ENCODE measurements around the gene PROX2.
A peak's percentile ranks its signal among the peaks of the same experiment; 100 is the strongest.

Gene PROX2

DNA sequence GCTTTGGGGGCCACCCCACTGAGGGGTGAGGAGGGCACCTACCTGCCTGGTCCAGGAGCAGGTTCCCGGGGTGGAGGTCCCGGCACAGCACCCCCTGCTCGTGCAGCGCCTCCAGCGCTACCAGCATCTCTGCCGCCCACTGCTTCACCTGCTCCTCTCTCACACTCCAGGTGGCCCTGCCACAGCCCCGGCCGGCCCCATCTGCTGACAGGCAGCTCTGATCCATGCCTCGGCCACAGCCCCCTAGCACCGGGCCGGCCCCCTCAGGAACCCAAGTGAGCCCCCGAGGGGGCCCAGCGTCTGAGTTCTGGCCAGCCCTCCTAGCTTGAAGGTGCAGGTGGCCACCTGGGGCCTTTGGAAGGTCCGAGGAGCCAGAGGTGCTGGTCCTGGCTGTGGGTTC, 33.6 kb upstream of the PROX2 start:
- DNase-seq: no peak

DNA sequence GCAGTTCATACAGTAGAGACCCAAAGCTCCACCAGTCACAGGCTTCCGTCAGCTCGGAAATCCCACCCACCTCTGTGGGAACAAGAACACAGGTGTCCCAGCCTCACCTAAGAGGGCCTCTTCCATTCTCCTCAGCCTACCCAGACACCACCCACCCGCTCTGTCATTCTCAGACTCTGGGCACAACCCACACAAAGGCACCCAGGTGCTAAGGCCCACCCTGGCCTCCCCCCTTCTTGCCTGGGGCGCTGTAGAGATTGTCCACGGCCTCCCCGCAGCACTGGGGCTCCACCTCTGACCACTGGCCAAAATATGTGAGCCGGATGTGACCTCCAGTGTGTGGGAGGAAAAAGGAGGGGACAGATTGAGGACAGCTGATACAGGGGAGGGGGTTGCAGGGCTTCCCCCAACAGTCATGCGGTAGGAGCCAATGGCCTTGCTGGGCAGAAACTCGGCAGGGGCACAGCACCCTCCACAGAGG, 33.0 kb upstream of the PROX2 start:
- no peak for DNase-seq

DNA sequence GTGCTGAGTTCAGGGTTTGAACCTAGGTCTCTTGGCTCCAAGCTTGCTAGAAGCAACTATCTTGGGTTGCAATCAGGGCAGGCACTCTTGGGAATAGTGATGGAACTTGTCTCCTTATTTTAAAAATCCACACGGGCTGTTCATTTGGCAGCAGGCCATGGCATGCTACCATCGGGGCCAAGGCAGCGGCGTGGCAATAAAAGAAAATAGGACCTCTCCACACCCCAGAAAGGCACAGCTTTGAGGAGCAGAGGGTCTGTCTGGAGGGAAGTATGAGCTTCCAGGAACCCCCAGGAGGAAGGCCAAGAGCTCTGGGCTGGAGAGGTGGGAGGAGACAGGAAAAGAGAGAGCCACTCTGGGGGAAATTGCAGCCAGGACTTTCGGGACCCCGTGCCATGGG, 31.8 kb upstream of the PROX2 start:
- no peak for DNase-seq

DNA sequence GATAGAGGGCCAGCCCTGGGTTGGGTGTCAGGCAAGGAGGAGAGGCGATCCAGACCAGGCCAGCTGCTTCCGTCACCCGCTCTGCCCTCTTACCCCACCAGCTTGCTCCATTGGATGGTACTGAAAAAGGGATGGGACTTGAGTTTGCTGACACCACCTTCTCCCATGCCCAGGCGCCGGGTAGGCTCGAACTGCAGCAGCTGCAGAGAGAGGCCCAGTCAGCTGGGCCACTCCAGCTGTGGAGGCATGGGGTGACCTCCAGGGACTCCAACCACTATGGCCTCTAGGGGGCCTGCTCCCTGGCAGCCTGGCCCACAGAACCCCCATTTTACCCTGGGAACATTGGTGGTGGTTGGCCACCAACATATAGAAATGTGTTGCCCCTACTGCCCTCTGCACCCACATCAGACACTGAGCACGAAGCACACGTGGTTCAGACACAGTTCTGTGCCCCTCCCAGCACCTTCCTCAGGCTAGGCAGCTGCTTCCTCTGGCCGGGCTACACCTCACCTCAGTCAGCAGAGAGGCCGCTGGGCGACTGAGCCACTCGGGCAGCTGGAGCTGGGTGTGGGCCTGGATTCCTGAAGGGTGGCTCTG, 31.1 kb upstream of the PROX2 start:
- no peak for DNase-seq

DNA sequence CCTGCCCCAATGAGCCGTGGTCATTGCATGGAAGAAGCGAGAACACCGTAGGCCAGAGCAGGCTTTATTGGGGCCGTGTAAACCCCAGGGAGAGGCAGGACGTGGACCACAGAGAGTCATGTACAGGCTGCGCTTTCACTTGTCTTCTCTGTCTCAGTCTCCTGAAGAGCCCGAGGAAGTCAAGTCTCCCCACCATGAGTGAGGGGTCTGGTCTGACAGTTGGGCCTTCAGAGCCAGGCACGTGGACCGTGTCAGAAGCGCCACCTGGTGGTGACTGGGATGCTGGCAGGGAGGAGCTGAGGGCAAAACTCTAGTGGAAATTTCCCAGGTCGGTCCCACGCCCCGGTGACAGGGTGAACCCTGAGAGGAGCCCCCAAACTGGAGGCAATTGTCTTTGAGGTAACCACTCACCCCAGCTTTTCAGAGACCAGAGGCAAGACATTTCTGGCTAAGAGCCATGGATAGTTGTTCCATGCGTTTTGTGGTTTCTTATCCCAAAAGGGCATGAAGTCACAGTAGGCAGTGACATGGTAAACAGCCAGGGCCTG, 29.7 kb upstream of the PROX2 start:
- peak; percentile 68 for DNase-seq

DNA sequence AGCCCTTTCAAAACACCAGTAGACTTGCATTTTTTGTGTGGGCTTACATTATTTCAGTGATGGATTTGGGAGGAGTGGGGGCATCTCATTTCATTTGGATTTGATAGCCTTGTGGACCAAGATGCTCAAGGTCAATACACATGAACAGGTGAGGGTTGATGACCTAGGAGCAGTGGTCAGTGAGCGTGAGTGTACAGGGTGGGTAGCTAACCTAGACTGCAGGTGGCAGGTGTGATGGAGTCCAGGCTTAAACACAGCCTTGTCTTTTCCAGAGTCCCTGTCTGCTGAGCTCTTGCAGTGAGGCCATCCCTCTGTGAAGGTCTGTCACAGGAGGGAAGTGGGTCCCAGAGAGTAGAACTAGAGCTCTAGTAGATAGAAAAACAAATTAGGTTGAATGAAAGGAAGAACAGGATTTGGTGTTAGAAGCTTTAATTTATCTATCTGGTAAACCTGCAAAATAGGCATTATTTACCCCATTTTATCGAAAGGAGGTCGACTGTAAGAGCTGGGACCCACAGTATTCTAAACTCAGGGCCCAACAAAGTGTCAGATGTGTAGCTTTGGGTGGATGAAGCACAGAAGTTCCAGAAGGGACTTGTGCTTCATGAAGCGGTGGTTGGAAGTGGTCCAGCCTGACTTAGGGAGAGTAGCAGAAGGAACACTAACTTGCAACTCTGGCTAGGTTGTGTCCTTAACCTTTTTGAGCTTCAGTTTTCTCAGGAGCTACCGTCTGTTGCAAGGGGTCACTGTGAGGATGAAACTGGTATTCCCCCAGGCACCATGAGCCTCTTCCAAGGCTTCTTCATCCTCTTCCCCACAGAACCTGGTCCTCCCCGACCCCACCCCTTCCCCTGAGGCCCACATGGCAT, 28.9 kb upstream of the PROX2 start:
- no peak for DNase-seq

DNA sequence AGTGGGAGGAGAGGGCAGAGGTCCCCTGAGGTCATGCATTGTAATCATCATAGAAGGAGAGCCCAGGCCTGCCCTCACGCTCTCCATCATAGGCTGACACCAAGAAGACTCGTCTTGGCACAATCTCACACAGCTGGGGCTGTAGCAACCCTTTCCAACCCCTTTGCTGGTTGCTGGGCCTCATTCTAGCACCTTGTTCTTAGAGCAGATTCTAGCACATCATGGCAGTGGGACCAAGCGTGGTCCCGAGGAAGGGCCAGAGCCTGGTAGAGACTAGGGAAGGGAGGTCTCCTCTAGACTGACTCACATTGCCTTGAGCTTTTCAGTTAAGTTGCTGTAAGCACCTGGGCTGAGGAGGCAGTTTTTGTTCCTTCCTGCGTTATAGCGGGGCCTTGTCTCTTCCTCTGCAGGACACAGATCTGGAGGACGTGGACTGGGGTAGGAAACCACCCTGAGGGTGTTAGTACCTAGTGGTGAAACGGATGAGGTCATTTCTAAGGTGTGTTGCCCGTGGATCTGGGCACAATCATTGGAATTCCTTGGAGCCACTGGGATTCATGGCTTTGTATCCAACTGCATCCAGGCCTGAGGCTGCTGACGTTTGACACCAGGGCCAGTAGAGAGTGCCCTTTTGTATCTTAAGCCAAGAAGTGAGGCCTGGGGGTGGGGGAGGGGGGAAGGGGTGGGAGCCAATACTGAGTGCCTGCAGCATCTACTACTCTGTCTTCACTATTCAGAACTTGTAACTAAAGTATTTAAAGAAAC, 27.2 kb upstream of the PROX2 start:
- no peak for DNase-seq

DNA sequence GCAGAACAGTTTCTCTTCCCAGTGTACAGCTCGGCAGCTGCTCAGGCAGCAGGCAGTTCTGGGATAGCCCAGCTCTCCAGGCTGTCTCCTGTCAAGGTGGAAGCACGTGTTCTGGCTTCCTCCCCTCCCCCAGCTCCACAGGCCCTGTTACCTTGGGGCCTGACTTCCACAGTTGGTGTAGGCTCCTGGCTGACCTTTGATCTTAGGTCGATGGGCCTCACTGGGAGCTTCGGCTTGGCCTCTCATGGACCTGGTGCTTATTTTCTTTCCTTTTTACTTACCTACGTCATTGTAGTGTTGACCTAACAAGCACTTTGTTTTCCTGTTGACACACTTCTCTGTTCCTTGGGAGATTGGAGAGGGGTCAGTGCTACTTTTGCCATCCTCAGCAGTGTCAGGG, 22.7 kb upstream of the PROX2 start:
- DNase-seq: no peak

DNA sequence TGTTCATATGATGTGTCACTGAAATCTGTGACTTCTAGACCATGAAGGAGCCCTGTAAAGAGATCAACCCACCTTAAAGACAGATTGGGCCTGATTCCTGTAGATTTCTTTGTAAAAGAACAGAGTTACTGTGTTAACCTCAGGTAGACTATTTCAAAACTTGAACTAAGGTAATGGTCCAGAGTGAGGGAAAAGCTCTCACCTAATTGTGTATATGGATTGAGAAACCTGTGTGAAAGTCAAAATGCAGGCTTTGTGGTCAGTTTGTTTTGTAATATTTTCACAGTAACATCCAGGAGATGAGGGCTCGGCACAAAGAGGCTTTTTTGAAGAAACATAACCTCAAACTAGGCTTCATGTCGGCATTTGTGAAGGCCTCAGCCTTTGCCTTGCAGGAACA, 22.1 kb upstream of the PROX2 start:
- no peak for DNase-seq

DNA sequence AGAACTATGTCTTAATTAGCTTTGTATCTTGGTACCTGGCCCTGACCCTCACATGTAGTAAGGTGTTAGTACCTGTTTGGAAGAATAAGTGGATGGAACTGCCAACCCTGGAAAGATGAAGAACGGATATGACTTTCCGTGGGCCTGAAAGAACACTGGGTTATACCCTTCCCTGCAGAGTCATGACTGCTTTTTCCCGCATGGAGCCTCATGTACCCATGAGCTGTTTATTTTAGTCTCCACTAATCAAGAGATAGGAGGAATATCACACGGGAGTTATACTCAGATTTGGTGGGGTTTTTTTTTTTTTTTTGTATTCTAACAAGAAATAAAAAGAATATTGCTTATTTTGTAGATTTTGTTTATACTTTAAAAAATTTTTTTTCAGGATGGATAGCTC, 21.7 kb upstream of the PROX2 start:
- no peak for DNase-seq

DNA sequence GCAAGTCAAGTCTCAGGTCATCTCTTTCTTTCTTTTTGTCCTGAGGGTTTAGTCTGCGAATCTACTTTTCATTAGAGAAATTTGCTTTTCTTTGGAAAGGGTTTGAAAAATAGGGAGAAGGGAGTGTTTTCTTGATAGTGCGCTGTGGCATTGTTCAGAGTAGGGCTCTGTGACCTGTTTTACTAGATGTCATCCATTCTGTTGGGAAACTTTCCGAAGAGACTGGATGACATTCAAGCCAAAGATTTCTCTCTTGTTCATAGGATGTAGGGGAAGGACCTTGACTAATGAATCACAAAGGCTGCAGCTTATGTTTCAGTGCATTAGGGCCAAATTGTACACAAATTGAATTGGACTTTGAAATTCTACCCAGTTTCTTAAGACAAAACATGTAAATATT, 20.5 kb upstream of the PROX2 start:
- DNase-seq: no peak

DNA sequence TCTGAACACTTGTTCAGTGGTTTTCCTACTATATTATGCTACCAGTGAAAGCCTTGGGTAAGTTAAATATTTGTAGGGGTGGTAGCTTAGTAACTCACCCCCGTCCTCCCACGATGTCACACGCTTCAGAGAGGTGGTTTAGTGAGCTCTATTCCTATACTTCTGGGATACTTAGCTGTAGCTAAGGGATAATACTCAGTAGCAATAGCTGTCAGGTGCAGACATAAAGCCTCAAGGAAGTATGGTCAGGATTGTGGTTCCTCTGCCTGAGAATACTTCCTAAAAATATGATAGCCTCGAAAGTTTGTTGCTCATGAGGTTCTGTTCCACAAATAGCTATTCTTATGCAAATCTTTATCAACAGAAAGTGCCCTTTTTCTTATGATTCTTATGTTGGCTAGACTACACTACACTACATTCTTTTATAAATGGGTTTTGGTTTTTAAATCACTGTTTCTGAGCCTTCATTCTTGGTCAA, 17.7 kb upstream of the PROX2 start:
- DNase-seq: no peak

DNA sequence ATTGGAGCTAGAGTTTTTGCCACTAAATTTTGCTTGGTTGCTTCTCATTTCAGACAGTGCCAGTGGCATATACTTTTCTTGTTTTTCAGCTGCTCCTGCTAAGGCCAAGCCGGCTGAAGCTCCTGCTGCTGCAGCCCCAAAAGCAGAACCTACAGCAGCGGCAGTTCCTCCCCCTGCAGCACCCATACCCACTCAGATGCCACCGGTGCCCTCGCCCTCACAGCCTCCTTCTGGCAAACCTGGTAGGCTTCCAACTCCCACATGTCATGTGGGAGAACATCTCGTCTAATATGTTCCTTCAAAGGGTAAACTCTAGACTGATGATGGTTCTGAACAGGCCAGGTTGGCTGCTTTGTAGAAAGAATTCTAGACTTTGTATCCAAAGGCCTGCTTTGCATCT, 16.8 kb upstream of the PROX2 start:
- no peak for DNase-seq

DNA sequence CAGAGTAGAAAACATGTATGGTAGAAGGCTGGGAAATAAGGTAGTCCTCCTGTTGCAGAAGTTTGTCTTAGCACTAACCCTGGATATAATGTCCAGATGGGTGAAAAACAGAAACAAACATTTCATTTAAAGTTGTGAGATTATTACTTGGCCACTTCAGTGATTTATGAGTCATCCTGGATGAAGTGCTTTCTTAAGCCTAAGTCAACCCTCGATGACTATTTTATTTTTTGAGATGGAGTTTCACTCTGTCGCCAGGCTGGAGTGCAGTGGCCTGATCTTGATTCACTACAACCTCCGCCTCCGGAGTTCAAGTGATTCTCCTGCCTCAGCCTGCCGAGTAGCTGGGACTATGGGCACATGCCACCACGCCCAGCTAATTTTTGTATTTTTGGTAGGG, 15.9 kb upstream of the PROX2 start:
- no peak for DNase-seq

DNA sequence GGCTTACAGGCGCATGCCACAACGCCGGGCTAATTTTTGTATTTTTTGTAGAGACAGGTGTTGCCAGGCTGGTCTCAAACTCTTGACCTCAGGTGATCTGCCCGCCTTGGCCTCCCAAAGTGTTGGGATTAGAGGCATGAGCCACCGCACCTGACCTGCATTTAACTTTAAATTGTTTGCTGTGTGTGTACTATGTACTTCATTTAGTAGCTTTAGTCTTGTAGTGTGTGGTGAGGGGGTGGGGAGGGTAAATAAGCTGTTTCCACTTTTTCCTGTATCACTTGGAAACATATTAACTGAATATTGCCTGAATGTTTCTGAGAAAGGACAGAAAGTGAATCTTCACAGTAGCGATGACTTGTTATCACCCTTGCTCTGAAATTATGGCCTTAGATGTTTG, 14.3 kb upstream of the PROX2 start:
- no peak for DNase-seq

DNA sequence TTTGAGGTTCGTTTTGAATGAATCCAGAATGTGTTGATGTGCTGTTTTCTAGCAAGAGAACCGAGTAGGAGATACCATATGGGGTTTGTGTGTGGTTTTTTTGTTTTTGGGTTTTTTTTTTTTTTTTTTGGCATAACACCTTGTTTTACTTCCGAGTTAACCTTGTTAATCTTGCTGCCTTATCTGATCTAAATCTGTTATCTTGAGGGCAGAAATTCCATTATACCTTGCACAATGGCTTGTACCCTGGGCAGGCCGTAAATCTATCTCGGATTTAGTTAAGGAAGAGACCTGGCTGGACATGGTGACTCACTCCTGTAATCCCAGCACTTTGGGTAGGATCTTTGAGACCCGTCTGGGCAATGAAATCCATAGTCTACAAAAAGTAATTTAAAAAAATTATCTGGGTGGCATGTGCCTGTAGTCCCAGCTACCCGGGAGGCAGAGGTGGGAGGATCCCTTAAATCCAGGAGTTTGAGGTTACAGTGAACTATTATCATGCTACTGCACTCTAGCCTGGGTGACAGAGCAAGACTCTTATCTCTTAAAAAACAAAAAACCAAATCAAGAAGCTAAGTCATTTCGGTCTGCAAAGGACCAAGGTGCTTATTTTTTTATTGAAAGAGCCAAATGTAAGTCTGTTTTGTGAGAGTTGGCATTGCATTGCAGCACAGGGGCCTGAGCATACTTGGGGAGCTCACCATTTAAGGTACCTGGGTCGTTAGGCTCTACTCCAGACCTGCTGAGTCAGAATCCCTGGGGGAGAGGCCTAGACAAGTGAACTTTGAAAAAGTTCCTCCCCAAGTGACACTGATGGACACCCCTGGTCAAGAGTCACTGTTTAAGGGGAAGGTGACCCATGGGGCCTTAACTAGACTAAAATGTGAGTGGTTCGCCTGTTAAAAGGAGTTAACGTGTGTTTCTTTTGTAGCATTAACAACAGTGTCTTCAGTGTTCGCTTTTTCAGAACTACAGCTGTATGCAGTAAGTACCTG, 12.5 kb upstream of the PROX2 start:
- DNase-seq: peak; percentile 90

DNA sequence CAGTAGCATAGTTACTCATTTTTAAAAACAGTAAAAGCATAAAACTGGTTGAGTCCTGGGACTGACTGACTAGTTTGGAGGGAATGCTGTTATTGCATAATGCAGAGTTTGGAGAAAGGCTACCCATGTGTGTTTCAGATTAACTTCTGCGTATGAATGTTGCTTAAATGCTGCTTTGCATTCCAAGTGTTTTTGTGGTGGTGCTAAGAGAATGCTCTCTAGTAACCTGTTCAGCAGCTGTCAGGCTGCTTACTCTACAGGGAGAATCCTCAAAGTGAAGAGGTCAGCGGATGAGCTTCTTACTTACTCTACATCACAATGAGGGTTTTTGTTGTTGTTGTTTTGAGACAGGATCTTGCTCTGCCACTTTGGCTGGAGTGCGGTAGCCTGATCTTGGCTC, 10.1 kb upstream of the PROX2 start:
- no peak for DNase-seq

DNA sequence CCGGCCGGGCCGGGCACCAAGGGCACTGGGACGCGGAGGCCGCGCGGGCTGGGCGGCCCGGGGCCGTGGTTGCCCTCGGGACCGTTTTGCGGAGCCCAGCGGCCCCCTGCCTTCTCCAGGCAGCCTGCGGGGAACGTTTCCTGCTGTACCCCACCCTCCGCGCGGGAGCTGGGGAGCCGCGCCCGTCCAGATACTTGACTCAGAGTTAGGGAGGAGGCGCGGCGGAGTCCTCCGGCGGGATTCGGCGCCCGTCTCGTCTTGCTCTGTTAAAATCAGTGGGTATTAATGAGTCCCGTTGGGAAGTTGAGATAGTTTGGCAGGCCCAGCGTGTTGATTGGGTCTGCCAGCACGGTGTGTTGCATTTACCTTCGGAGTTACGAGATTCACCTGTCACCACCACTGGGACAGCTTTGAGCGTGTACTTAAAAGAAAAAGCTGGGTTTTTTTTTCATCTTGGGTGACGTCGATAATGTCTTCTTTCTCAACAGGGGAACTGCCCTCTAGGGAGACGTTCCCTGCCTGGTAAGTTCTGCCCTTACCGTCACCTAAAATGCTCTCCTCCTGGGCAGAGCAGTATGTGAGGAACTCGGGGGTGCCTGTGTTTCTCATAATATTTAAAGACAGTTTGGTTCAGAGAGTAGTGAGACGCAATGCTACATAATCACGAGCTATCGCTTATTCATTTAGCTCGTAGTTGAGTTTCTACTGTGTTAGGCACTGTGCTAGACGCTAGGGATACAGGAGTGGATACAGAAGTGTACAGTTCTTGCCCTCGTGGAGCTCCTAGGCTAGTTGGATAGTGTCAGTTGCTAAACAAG, 6.4 kb upstream of the PROX2 start:
- peak; percentile 44 for DNase-seq

DNA sequence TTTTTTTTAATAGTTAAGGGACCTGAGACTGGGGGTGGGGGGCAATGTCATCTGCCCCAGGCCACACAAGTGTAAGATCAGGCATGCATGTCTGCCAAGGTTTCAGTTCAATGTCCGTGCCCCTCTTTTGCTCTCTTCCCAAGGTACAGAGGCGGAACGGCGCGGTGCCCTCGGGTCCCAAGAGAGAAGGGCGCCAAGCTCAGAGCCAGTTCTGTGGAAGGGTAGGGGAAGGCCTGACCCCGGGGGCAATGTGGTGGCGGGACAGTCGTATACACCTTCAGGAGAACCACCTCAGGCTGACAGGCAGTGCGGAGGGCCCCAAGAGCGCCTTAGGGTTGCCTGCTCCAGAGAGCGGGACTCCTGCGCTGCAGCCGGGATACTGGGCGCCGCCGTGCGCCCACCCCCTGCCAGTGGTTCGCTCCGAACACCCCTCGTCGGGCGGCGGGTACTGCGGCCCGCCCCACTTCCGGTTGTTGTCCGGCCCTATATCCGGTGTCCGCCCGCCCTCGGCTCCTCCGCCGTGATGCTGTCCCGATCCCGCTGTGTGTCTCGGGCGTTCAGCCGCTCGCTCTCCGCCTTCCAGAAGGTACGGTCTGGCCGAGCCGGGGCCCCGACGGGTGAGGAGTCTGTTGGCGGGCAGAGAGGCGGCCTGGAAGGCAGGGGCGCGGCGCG, 5.6 kb upstream of the PROX2 start, which contains the start of gene DLST:
Gene DLST (plus strand): TSS at position 486 of the 672 bp plus-strand sequence. CDS start 38 bp downstream, at position 524.
- DNase-seq: peak; percentile 86

DNA sequence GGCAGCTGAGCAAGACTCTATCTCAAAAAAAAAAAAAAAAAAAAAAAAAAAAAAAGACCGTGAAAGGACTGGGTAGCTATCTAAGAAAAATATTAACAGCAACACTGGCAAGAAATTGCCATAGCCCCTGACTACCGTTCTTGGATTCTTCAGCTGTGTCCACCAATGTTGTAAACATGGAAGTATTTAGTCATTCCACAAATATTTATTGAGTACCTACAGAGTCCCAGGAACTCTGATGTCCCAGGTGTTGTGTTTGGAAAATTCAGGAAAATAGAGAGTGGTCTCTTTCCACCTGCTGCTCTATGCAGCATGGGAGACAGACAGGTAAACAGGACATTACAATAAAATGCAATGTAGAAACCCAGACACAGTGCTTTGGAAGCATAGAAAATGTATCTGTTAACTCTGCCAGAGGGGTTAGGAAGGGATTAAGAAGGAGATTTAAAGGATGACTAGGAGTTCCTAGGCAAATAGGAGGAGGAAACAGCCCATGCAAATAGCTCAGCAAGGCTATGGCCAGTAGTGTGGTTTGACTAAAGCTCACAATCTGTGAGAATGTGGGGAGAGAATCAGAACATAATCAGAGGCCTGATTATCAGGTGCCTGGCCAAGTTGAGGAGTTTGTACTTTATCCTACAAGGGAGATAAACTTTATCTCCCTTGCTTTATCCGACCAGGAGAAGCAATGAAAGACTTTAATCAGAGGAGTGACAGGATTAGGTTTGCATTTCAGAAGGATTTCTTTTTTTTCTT, 3.7 kb upstream of the PROX2 start:
- DNase-seq: no peak
